ENCODE measurements around the gene STAT1.

GRCh38 chr2:191014653-191015020, 666 bp upstream of the STAT1 start:
- no peak for TF ChIP-seq TGIF2 (CRISPR knock-in tag; IDR thresholded peaks at IDR 0.05)
- no peak for TF ChIP-seq BHLHE40 (IDR thresholded peaks at IDR 0.05; ENCODE audit: low read length)
- TF ChIP-seq, protein P1, sequence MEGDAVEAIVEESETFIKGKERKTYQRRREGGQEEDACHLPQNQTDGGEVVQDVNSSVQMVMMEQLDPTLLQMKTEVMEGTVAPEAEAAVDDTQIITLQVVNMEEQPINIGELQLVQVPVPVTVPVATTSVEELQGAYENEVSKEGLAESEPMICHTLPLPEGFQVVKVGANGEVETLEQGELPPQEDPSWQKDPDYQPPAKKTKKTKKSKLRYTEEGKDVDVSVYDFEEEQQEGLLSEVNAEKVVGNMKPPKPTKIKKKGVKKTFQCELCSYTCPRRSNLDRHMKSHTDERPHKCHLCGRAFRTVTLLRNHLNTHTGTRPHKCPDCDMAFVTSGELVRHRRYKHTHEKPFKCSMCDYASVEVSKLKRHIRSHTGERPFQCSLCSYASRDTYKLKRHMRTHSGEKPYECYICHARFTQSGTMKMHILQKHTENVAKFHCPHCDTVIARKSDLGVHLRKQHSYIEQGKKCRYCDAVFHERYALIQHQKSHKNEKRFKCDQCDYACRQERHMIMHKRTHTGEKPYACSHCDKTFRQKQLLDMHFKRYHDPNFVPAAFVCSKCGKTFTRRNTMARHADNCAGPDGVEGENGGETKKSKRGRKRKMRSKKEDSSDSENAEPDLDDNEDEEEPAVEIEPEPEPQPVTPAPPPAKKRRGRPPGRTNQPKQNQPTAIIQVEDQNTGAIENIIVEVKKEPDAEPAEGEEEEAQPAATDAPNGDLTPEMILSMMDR (IDR thresholded peaks at IDR 0.05 in 2 of 3, conservative IDR thresholded peaks at IDR 0.05 in 1 of 3; ENCODE audit: insufficient read depth in 2 of 3, low read depth in 1 of 3, low read length in 3 of 3), result no peak
- TF ChIP-seq EP300 (IDR thresholded peaks at IDR 0.05; ENCODE audit: low read length), result no peak
- no peak for TF ChIP-seq TRIM28 (IDR thresholded peaks at IDR 0.05)
- TF ChIP-seq ZBTB1 (CRISPR knock-in tag; IDR thresholded peaks at IDR 0.05; ENCODE audit: borderline replicate concordance, low read depth), result no peak
- no peak for TF ChIP-seq EZH2 (IDR thresholded peaks at IDR 0.05; ENCODE audit: borderline replicate concordance, low read depth, low read length)
- no peak for TF ChIP-seq FIP1L1 (IDR thresholded peaks at IDR 0.05; ENCODE audit: low read depth, low read length, poor library complexity, severe bottlenecking)

Measured in K562 (cell line).